GM20431 (cell line): ENCODE measurements around the gene LAIR1.
"Not testable (repeated sequence)": the region's sequence is repeated elsewhere in the genome, so short reads cannot be mapped to it uniquely, and the experiment has no call there.

Experiments used
- in situ Hi-C: fragments of 300-500 bp; cut with MseI, MboI; formaldehyde crosslinking; loops from one replicate; pipeline ENCODE4 v1.15.0; 2020; ENCODE audit warnings: low sequenced_read_pairs; ENCODE audit not compliant: unreplicated experiment

LAIR1 gene

GRCh38 chr19:54364775-54365257, at the start of gene LAIR1:
Gene LAIR1 (minus strand): TSS chr19:54364931. CDS start chr19:54364804, 127 bp downstream.
- in situ Hi-C loops: no loop called here

- in situ Hi-C loops: no loop called here
These were observed 49.4 kb upstream of the LAIR1 start for GRCh38 chr19:54414156-54414555.

- in situ Hi-C loops: no loop called here
These were observed 48.1 kb upstream of the LAIR1 start for GRCh38 chr19:54412877-54413276.

GRCh38 chr19:54411033-54411432, 46.3 kb upstream of the LAIR1 start:
- in situ Hi-C loops: no loop called here

GRCh38 chr19:54408456-54409026, 43.8 kb upstream of the LAIR1 start:
- in situ Hi-C loops: no loop called here

GRCh38 chr19:54407780-54408179, 43.0 kb upstream of the LAIR1 start:
- in situ Hi-C loops: no loop called here

GRCh38 chr19:54405628-54406027, 40.9 kb upstream of the LAIR1 start:
- in situ Hi-C loops: no loop called here

- in situ Hi-C loops: no loop called here
These were observed 38.3 kb upstream of the LAIR1 start for GRCh38 chr19:54403054-54403453.

GRCh38 chr19:54400913-54401312, 36.2 kb upstream of the LAIR1 start:
- in situ Hi-C loops: no loop called here

- in situ Hi-C loops: no loop called here
These were observed 34.5 kb upstream of the LAIR1 start for GRCh38 chr19:54399189-54399588.

- in situ Hi-C loops: no loop called here
These were observed 31.0 kb upstream of the LAIR1 start for GRCh38 chr19:54395685-54396084.

- in situ Hi-C loops: no loop called here
These were observed 28.6 kb upstream of the LAIR1 start for GRCh38 chr19:54393381-54393780.

GRCh38 chr19:54392105-54392504, 27.4 kb upstream of the LAIR1 start:
- in situ Hi-C loops: no loop called here

GRCh38 chr19:54391589-54392061, 26.9 kb upstream of the LAIR1 start:
- in situ Hi-C loops: no loop called here

- in situ Hi-C loops: no loop called here
These were observed 26.3 kb upstream of the LAIR1 start for GRCh38 chr19:54390942-54391577.

- in situ Hi-C loops: no loop called here
These were observed 24.8 kb upstream of the LAIR1 start for GRCh38 chr19:54389553-54389952.

GRCh38 chr19:54388802-54389139, 24.0 kb upstream of the LAIR1 start:
- in situ Hi-C loops: no loop called here

GRCh38 chr19:54387991-54388801, 23.5 kb upstream of the LAIR1 start:
- in situ Hi-C loops: no loop called here

- in situ Hi-C loops: no loop called here
These were observed 18.6 kb upstream of the LAIR1 start for GRCh38 chr19:54383330-54383729.

GRCh38 chr19:54382041-54382440, 17.3 kb upstream of the LAIR1 start:
- in situ Hi-C loops: not testable (repeated sequence)

- in situ Hi-C loops: no loop called here
These were observed 16.2 kb upstream of the LAIR1 start for GRCh38 chr19:54380897-54381296.
